Suppressor macrophage treated with lipopolysaccharide for 1 hour (primary cell): Measurements from ENCODE around the gene ALG9.
A peak's percentile ranks its signal among the peaks of the same experiment; 100 is the strongest.
"Not testable (repeated sequence)": the region's sequence is repeated elsewhere in the genome, so short reads cannot be mapped to it uniquely, and the experiment has no call there.

Source experiments
- DNase-seq, 3 donors: peaks; one replicate each; pipeline ENCODE4 v3.0.0-alpha.2; 2020 to 2022

Gene ALG9

DNA sequence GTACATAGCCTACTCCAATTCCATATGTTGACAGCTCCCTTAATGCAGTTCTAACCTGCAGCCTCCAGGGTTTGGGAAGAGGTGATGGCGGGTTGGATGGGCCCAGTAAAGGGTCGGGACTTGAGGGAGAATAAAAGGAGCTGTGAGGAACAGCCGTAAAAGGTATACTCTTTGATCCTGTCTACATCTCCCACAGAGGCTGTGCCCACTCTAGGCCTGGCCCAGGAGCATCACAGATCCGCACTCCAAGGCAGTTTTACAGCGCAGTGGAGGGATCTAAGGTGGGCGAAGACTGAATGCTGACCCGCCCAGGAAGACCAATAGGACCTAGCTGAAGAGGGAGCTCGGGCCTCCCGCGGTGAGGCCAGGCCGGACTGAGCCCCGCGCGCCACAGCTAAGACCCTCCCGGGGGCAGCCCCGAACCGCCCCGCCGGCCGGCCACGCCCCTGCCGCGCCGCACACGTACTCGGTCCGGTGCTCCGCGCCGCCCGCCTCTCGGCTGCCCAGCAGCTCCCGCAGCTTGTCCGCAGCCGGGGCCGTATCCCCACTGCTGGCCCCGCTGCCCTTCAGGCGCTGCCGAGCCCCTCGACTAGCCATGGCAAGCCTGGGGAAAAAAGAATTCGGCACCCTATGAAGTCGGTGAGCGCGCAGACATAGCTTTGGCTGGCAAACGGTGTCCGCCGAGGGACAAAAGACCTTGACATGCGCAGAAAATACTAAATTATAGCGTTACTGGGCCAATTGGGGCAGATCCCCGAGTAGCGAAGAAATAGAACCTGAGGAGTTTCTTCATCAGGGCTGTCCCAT, at the start of gene ALG9:
TSS of gene ALG9 (minus strand) at position 696 of the 807 bp plus-strand sequence. CDS start at position 597, 99 bp downstream.
- DNase-seq = peak; percentile 82 to 91 (median 84)

- DNase-seq = no peak
These were observed 49.5 kb upstream of the ALG9 start for GRCh38 chr11:111920908-111921307.

DNA sequence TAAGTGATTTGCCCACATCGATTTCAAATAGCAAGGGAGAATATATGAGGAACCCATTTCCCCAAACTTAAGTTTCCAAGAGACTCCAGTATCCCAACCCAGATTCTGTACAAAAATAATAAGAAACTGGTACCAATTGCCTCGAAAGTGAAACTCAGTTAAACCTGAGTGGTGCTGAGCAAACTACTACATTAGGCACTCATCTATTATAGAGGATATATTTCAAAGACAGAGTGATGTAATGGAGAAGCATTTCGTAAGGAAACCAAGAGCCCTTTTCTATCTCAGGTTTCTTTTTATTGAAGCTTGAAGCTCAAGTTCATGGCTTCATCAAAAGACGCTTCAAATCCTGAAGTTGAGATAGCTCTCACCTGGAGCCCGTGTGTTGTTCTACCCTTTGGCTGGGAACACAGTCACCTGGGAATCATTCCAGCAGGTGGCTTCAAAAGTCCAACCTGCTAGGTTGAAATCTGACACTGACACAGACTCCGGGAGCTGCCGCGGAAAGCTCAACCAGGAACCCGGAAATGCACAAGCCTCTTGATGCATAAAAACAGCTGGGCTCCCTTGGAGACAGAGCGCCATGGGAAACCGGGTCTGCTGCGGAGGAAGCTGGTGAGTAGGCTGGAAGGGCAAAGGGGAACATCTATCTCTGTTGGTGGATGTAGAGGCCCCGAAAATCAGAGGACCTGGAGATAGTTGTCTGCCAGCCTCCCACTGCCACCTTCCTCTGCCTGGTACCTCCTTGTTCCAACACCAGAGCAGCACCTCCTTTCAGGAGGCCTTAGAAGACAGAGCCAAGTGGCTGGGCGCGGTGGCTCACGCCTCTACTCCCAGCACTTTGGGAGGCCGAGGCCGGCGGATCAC, 47.2 kb upstream of the ALG9 start, which contains the start of gene C11orf52:
TSS of gene C11orf52 (plus strand) at position 524 of the 867 bp plus-strand sequence. CDS start at position 584, 60 bp downstream.
- no peak for DNase-seq

DNA sequence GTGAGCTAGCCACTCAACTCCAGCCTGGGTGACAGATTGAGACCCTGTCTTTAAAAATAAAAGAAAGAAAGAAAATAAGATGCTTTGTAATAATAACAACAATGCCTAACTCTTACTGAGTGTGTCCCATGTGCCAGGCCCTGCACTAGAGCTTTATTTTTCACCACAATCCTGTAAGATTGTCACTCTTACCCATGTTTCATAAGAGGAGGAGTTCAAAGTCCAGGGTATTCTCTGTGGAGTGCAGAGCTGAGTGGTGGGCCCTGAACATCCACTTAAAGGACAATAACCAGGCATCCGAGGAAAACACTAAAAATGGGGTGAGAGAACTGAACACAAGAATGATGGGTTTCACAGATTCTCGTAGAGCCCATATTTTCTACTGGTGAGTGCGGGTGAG, 46.4 kb upstream of the ALG9 start:
- no peak for DNase-seq

DNA sequence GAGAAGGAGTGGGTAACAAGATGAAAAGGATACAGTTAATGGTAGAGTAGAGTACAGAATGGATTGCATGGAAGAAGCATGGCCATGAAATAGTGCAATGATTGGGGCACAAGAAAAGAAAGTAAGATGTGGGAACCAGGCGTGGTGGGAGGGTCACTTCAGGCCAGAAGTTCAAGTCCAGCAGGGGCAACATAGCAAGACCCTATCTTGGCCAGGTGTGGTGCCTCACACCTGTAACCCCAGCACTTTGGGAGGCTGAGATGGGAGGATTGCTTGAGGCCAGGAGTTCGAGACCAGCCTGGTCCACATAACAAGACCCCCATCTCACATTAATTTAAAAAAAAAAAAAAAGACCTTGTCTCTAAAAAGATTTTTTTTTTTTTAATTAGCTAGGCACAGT, 45.9 kb upstream of the ALG9 start:
- no peak for DNase-seq

DNA sequence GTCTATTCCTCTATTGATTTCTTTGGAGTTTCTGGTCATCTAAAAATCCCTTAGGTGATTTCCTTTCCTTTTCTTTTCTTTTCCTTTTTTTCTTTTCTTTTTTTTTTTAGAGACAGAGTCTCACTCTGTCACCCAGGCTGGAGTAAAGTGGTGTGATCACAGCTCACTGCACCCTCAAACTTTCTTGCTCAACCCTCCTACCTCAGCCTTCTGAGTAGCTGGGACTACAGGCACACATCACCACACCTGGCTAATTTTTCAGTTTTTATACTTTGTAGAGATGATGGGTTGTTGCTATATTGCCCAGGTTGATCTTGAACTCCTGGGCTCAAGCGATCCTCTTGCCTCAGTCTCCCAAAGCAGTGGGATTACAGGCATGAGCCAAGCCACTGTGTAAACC, 45.4 kb upstream of the ALG9 start:
- no peak for DNase-seq

DNA sequence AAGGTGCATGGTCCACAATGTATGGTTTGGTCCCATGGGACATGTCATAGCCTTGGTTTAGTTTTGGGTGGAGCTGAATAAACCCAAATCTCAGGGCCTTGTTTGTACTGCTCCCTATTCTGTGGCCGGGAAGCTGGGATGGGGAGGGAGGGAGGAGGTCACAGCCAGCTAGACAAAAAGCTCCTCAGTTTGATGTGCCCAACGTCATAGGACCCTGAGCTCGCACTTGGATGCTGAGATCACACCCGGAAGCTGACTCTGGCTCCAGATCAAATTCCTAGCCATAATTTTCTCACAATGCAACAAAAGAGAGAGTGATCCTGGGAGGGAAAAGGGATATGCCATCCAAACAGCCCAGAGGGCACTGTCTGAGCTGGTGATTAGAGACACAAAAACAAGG, 42.6 kb upstream of the ALG9 start:
- no peak for DNase-seq

GRCh38 chr11:111913031-111913861, 41.9 kb upstream of the ALG9 start:
- no peak for DNase-seq

- no peak for DNase-seq
These were observed 41.2 kb upstream of the ALG9 start, which contains the start of gene HSPB2 for GRCh38 chr11:111912535-111912934. Gene HSPB2 (plus strand): TSS chr11:111912734. CDS start chr11:111912830, 96 bp downstream.

- DNase-seq = no peak
These were observed 40.4 kb upstream of the ALG9 start, which contains the start of gene CRYAB for GRCh38 chr11:111911563-111912401. Gene CRYAB (minus strand): TSS chr11:111911770. CDS start chr11:111911724, 46 bp downstream.

- DNase-seq = no peak
These were observed 39.5 kb upstream of the ALG9 start for GRCh38 chr11:111910676-111911562.

- no peak for DNase-seq
These were observed 38.0 kb upstream of the ALG9 start for GRCh38 chr11:111909378-111909777.

GRCh38 chr11:111908639-111909305, 37.4 kb upstream of the ALG9 start:
- no peak for DNase-seq

- no peak for DNase-seq
These were observed 35.3 kb upstream of the ALG9 start for GRCh38 chr11:111906680-111907079.

- DNase-seq = peak in 1 of 3 donors; percentile 6
These were observed 34.0 kb upstream of the ALG9 start for GRCh38 chr11:111905411-111905810.

GRCh38 chr11:111886844-111887243, 15.5 kb upstream of the ALG9 start:
- DNase-seq = no peak

- DNase-seq = no peak
These were observed 14.7 kb upstream of the ALG9 start for GRCh38 chr11:111886032-111886431.

- not testable (repeated sequence) for DNase-seq
These were observed 13.7 kb upstream of the ALG9 start for GRCh38 chr11:111885053-111885452.

- no peak for DNase-seq
These were observed 10.8 kb upstream of the ALG9 start for GRCh38 chr11:111882202-111882601.

GRCh38 chr11:111879637-111879960, 8.2 kb upstream of the ALG9 start:
- no peak for DNase-seq
